ENCODE results near the gene SSRP1.

- TF ChIP-seq EZH2 (IDR thresholded peaks at IDR 0.05) (no peak), EZH2phosphoT487 (IDR thresholded peaks at IDR 0.05) (no peak), CTCF (IDR thresholded peaks at IDR 0.05) (no peak)
These were observed 42.5 kb upstream of the SSRP1 start for GRCh38 chr11:57378186-57378585.
